Cardiac muscle cell (in vitro differentiated cells and primary cell): ENCODE results near the gene RBM19. TPM values are rescaled to one million over a fixed set of nuclear protein-coding genes. Genes with fewer than 3 reads are reported as not detected.

Experiments used
- DNase-seq, 2 donors: peaks; one replicate each; pipeline versions ENCODE4 v3.0.0 to v3.0.0-alpha.2; 2010 to 2017; ENCODE audit warnings: low read depth in 1 of 2, low spot score in 1 of 2
- H3K27ac ChIP-seq: fragments of 200-600 bp; sonication (generic); 2 replicates; pipeline ENCODE4 v1.5.1; 2016
- H3K27me3 ChIP-seq: fragments of 200-600 bp; sonication (generic); 2 replicates; pipeline ENCODE4 v1.6.0; 2016; ENCODE audit warnings: control low read depth
- H3K36me3 ChIP-seq: fragments of 200-600 bp; sonication (generic); 2 replicates; pipeline ENCODE4 v1.5.1; 2016; ENCODE audit warnings: control low read depth
- H3K4me1 ChIP-seq: fragments of 200-600 bp; sonication (generic); 2 replicates; pipeline ENCODE4 v1.8.1; 2017; ENCODE audit warnings: low read depth, mild to moderate bottlenecking, mixed run types
- H3K4me3 ChIP-seq: fragments of 200-600 bp; sonication (generic); 2 replicates; pipeline ENCODE4 v1.5.1; 2016; ENCODE audit warnings: mild to moderate bottlenecking
- H3K9me3 ChIP-seq: fragments of 200-600 bp; sonication (generic); 2 replicates; pipeline ENCODE4 v1.5.1; 2017; ENCODE audit warnings: low read depth, mild to moderate bottlenecking, control low read depth
- CTCF ChIP-seq: IDR thresholded peaks from 2 replicates; pipeline ENCODE4 v1.5.1; 2012; ENCODE audit warnings: low read depth, mild to moderate bottlenecking, low read length
- polyA plus RNA-seq: library from polyadenylated mRNA; unstranded; fragments of >200 nt; fragmentation: Nextera tagmentation; extraction: Ambion mirVana; gene quantifications from 2 replicates; pipeline ENCODE4 v1.2.1, GENCODE V29; 2016
- total RNA-seq: library from RNA; depleted of rRNA; stranded (reverse); fragments of >200 nt; gene quantifications from 2 replicates; pipeline ENCODE4 v1.2.3, GENCODE V29; 2016

The RBM19 gene
- 28.1 and 30.8 TPM in 2 replicates for total RNA-seq
- polyA plus RNA-seq: 21.1 and 31.0 TPM in 2 replicates

DNA sequence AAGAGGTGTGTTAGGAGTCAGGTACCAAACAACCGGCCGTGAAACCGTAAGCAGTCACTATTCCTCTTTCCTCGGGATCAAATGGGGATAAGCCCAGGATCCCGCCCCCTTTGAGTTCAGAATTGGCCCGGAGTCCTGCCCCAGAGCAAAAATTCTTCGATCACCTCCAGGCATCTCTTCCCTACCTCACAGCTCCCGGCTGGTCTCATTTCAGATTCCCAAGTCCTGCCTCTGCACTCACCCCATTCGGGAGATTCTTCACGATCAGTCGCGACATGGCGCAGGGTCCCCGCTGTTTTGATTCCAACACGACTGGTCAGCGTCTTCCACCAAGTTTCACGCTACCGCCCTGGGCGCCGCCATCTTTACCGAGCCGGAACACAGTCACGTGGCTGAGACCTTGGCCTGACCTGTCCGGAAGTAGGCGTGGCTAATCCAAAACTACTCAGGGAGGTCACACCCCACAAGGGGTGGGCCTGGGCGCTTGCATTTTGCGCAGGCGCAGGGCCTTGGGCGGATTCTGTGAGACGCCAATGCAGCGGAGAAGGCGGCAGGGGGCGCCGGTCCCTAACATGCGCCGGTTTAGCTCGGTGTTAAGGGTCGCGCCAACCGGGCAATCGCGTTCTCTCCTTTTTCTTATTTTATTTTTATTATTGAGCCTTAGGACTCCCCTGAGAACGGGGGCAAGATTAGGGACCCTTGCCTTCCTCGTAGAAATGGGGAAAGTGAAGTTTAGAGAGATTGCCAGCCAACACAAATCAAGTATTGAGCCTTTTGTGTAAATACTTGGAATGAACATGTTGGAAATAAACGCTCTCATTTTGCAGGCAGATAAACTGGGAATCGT lies at the start of gene RBM19:
Gene RBM19, minus strand, starts transcription at position 375 of the 847 bp plus-strand sequence. Its CDS starts 98 bp downstream, at position 277.
- H3K27ac ChIP-seq: peak within 1 kb of the TSS; percentile 38
- peak within 1 kb of the TSS; percentile 65 for H3K4me3 ChIP-seq
- H3K36me3 ChIP-seq: peaks cover 9% of the 10 kb centered on the region
- peak; percentile 99 for DNase-seq
- peaks cover 20% of the 10 kb centered on the region for H3K27me3 ChIP-seq
- peaks cover 5% of the 10 kb centered on the region for H3K4me1 ChIP-seq
- TF ChIP-seq CTCF: peak; percentile 90
- no peaks in the 10 kb centered on the region for H3K9me3 ChIP-seq

- no peak overlapping the region for H3K27ac ChIP-seq
- peaks cover 22% of the 10 kb centered on the region for H3K4me1 ChIP-seq
- H3K36me3 ChIP-seq: no peaks in the 10 kb centered on the region
- H3K27me3 ChIP-seq: no peaks in the 10 kb centered on the region
- H3K4me3 ChIP-seq: no peak overlapping the region
- no peak for TF ChIP-seq CTCF
- H3K9me3 ChIP-seq: no peaks in the 10 kb centered on the region
- DNase-seq: peak in 1 of 2 donors; percentile 83
Measured at GRCh38 chr12:114015851-114016250, 49.7 kb upstream of the RBM19 start.

- peak; percentile 27 for TF ChIP-seq CTCF
- no peak overlapping the region for H3K4me3 ChIP-seq
- peak; percentile 39 to 85 for DNase-seq
Measured at GRCh38 chr12:114013575-114014345, 47.6 kb upstream of the RBM19 start.

GRCh38 chr12:114012744-114013431 lies 46.8 kb upstream of the RBM19 start:
- Histone ChIP-seq H3K4me3 (no peak overlapping the region), H3K9me3 (no peaks in the 10 kb centered on the region), H3K27me3 (no peaks in the 10 kb centered on the region), H3K4me1 (peaks cover 22% of the 10 kb centered on the region), H3K36me3 (no peaks in the 10 kb centered on the region), H3K27ac (no peak overlapping the region)
- TF ChIP-seq CTCF: no peak
- DNase-seq: no peak

More at GRCh38 chr12:114013575-114014345, 47.6 kb upstream of the RBM19 start:
- Histone ChIP-seq H3K4me1 (peaks cover 22% of the 10 kb centered on the region), H3K27me3 (no peaks in the 10 kb centered on the region), H3K9me3 (no peaks in the 10 kb centered on the region), H3K36me3 (no peaks in the 10 kb centered on the region), H3K27ac (no peak overlapping the region)

DNA sequence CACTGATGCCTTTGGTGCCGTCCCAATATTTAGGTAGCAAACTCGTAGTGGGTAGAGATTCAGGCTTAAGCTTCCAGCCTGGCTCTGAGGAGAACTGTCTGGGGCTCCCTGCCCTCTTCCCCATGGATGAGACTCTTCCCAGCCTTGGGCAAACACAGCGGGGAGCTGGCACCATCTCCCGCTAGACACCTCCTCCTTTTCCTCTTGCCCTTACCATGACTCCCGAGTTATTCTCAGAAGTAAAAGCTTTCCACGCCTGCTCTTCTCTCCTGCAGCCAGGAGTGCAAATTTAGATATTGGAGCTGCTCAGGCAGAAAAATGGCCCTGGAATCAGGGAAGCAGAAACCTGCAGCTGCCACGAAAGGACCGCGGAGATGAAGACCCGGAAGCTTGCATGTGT lies 45.6 kb upstream of the RBM19 start:
- Histone ChIP-seq H3K4me3 (no peak overlapping the region), H3K27me3 (peaks cover 10% of the 10 kb centered on the region), H3K27ac (no peak overlapping the region), H3K36me3 (no peaks in the 10 kb centered on the region), H3K9me3 (no peaks in the 10 kb centered on the region), H3K4me1 (peaks cover 18% of the 10 kb centered on the region)
- no peak for DNase-seq
- no peak for TF ChIP-seq CTCF
